Type B pancreatic cell (in vitro differentiated cells): ENCODE measurements around the gene GBX2. TPM values are rescaled to one million over a fixed set of nuclear protein-coding genes. Genes with fewer than 3 reads are reported as not detected.

Experiments
- DNase-seq: peaks from one replicate; pipeline ENCODE4 v3.0.0; 2021; ENCODE audit warnings: mixed read lengths; ENCODE audit not compliant: unreplicated experiment; ENCODE audit errors: extremely low spot score
- H3K27ac Mint-ChIP-seq: 2 replicates; pipeline ENCODE4 v1.8.0; 2021; ENCODE audit warnings: mild to moderate bottlenecking, mixed read lengths
- H3K27me3 Mint-ChIP-seq: 2 replicates; pipeline ENCODE4 v1.8.0; 2021; ENCODE audit warnings: mixed read lengths
- H3K36me3 Mint-ChIP-seq: 2 replicates; pipeline ENCODE4 v1.8.0; 2021; ENCODE audit warnings: mixed read lengths
- H3K4me1 Mint-ChIP-seq: one replicate; pipeline ENCODE4 v1.8.0; 2021; ENCODE audit warnings: mixed read lengths; ENCODE audit not compliant: unreplicated experiment
- H3K4me3 Mint-ChIP-seq: 2 replicates; pipeline ENCODE4 v1.8.0; 2021; ENCODE audit warnings: mild to moderate bottlenecking, mixed read lengths
- H3K9me3 Mint-ChIP-seq: 2 replicates; pipeline ENCODE4 v1.8.0; 2021; ENCODE audit warnings: mixed read lengths
- total RNA-seq: library from RNA; stranded (reverse); gene quantifications from 2 replicates; pipeline ENCODE4 v1.2.1, GENCODE V29; 2021; ENCODE audit warnings: low replicate concordance
- TF ChIP-seq, protein P1 (sequence below): fragments of 200-600 bp; sonication (generic); conservative IDR thresholded peaks from 2 replicates; pipeline ENCODE4 v1.5.0; 2021; ENCODE audit warnings: antibody characterized with exemption, mild to moderate bottlenecking

Gene GBX2
- total RNA-seq, 1 donor from 2014 or later = 2.1 TPM

DNA sequence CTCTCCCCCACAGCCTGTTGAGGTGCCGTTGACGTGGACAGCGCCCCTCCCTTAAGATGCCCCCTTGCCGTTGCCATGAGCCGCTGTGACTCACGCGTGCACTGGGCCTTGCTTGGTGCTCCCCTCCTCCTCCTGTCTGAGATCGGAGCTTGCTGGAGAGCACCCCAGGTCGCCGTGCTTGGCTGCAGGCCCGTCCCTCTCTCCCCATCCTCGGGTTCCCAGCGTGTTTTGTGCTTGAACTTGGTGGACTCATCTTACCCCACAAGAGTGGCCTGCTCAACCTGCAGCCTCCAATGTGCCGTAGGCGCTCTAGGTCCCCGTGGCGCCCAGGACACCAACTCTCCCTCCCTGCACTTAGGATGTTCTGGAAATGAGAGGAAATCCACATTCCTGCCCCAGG is 39.9 kb downstream of the GBX2 start:
- Mint-ChIP-seq H3K4me3 (no peak overlapping the region), H3K36me3 (peaks cover 17% of the 10 kb centered on the region), H3K9me3 (no peaks in the 10 kb centered on the region), H3K27me3 (no peaks in the 10 kb centered on the region), H3K27ac (no peak overlapping the region), H3K4me1 (no peaks in the 10 kb centered on the region)
- DNase-seq = no peak
- TF ChIP-seq, protein P1, sequence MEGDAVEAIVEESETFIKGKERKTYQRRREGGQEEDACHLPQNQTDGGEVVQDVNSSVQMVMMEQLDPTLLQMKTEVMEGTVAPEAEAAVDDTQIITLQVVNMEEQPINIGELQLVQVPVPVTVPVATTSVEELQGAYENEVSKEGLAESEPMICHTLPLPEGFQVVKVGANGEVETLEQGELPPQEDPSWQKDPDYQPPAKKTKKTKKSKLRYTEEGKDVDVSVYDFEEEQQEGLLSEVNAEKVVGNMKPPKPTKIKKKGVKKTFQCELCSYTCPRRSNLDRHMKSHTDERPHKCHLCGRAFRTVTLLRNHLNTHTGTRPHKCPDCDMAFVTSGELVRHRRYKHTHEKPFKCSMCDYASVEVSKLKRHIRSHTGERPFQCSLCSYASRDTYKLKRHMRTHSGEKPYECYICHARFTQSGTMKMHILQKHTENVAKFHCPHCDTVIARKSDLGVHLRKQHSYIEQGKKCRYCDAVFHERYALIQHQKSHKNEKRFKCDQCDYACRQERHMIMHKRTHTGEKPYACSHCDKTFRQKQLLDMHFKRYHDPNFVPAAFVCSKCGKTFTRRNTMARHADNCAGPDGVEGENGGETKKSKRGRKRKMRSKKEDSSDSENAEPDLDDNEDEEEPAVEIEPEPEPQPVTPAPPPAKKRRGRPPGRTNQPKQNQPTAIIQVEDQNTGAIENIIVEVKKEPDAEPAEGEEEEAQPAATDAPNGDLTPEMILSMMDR = no peak

DNA sequence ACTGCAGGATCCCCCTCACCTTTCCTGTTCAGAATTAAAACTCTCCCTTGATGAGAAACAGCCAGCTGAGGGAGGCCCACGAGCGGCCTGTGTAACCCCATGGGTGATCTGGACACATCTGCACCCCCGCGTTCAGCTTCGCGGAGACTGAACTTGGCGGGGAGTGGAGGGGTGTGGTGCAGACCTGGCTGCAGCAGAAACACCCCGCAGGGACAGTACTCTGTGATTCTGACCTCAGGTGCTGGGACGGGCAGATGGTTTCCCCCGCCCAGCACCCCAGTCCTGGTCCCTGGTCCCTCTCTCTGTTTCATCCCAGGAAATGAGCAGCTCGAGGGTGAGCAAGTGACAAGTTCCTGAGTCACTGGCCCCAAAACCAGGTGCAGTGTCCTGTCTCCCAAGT is 41.2 kb downstream of the GBX2 start:
- Mint-ChIP-seq H3K9me3 (no peaks in the 10 kb centered on the region), H3K27me3 (no peaks in the 10 kb centered on the region)
- TF ChIP-seq, protein P1 = no peak

DNA sequence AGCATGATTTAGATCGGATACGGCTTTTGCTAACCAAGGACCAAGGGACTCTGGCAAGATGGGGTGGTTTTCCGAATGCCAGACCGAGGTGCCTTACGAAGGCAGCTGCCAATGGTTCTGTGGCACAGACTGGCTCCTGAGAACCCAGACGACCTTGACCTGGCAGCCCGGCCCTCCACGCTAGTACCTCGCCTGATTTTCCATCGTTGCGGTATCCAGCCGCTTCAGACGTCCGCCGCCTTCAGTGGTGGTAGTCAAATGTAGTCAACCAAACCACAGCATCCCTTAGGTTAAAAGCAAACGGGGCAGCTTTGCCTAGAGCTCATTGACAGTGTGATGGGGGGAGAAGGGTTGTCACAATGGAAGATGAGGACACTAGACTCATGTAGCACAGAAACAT is 42.6 kb downstream of the GBX2 start:
- Mint-ChIP-seq H3K36me3 (peaks cover 17% of the 10 kb centered on the region), H3K27me3 (no peaks in the 10 kb centered on the region), H3K27ac (no peak overlapping the region), H3K4me3 (no peak overlapping the region), H3K4me1 (peaks cover 4% of the 10 kb centered on the region), H3K9me3 (no peaks in the 10 kb centered on the region)
- no peak for DNase-seq
- TF ChIP-seq, protein P1 = no peak

More for the DNA sequence above, 41.2 kb downstream of the GBX2 start:
- Mint-ChIP-seq H3K27ac (no peak overlapping the region), H3K4me1 (no peaks in the 10 kb centered on the region), H3K36me3 (peaks cover 14% of the 10 kb centered on the region), H3K4me3 (no peak overlapping the region)
- no peak for DNase-seq

DNA sequence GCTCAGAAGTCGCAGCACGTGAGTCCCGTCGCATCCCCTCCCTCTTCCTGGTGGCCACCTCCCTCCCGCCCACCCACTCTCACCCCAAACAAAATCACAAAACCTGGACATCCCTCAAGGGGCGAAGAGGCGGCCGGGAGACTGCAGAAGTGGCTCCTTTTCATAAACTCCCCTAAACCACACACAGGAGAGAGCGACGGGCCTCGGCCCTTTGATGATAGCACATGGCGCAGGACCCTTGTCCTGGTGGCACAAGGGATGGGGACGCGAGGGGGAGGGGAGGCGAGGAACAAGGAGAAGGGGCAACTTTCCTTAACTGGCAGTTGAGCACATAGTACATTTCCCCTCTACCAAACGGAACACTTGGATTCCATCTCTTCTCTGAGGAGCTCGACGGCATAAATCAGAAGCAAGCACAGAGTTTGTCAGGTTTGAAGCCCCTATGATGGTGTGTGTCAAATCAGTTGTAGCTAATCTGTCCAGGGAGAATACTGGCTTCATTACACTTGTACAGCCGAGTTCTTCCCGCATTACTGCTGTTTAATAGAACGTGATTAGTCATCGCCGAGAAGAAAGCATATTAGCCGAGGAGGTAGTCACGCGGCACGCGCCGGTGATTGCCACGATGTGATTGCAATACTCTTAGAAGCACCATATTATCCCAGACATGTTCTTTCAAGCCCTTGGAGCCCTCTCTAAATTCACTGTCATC is 43.8 kb downstream of the GBX2 start:
- Mint-ChIP-seq H3K9me3 (no peaks in the 10 kb centered on the region), H3K36me3 (peaks cover 20% of the 10 kb centered on the region), H3K27me3 (no peaks in the 10 kb centered on the region), H3K4me1 (peaks cover 8% of the 10 kb centered on the region), H3K4me3 (no peak overlapping the region), H3K27ac (no peak overlapping the region)
- TF ChIP-seq, protein P1 = no peak
- DNase-seq = no peak

DNA sequence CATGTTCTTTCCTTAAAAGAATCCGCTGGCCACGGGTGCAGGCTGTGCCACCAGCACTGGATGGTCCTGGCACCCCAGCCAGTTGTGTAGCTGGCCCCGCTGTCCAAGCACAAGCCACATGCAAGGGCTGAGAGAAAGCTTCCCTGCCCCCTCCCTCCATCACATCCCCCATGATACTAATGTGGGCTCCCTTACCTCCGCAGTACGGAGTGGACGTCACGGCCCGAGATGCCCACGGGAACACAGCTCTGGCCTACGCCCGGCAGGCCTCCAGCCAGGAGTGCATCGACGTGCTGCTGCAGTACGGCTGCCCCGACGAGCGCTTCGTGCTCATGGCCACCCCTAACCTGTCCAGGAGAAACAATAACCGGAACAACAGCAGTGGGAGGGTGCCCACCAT is 44.5 kb downstream of the GBX2 start:
- Mint-ChIP-seq H3K27ac (no peak overlapping the region), H3K36me3 (peaks cover 20% of the 10 kb centered on the region), H3K9me3 (no peaks in the 10 kb centered on the region), H3K4me3 (no peak overlapping the region), H3K27me3 (no peaks in the 10 kb centered on the region), H3K4me1 (peaks cover 14% of the 10 kb centered on the region)
- no peak for DNase-seq
- TF ChIP-seq, protein P1 = no peak
